ENCODE data around the gene PALM3. TPM values are rescaled to one million over a fixed set of nuclear protein-coding genes. Genes with fewer than 3 reads are reported as not detected.

PALM3 gene
- total RNA-seq, 1 experiment from 2014 or later, result 3.3 TPM

DNA sequence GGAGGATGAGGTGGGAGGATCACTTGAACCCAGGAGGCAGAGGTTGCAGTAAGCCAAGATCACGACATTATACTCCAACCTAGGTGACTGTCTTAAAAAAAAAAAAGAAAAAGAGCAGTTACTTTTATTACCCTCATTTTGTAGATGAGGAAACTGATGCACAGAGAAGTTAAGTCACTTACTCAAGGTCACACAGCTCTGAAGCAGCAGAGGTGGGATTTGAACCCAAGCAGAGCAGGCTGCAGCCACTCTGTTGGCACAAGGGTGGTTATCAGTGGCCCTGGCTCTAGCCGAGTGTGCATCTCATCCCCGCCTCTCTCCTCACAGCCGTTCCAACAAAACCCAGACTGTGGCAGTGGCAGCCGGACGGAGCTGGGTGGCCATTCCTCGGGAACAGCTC is 22.7 kb downstream of the PALM3 start:
- RAD21 ChIA-PET (ENCODE audit: low non-redundant PET in 1 of 2, low total read pairs in 2 of 2, uncharacterized antibody in 2 of 2, unreplicated experiment in 2 of 2), result no interaction called here
- no peaks in the 10 kb centered on the region for H3K79me2 ChIP-seq (ENCODE audit: insufficient read depth, low read length)
- POLR2A ChIA-PET, result no interaction called here
- H3K27ac ChIP-seq (ENCODE audit: low read depth, low read length), result no peak overlapping the region
- H3K9ac ChIP-seq (ENCODE audit: low read length), result no peak overlapping the region
- peaks cover 2 to 3% of the 10 kb centered on the region in 2 experiments; a peak in 1 of 4 replicates for H3K36me3 ChIP-seq (ENCODE audit: control insufficient read depth in 1 of 2, insufficient read depth in 2 of 2, low read length in 2 of 2)
- H3K27me3 ChIP-seq (ENCODE audit: insufficient read depth, low read length), result no peaks in the 10 kb centered on the region
- H3K4me1 ChIP-seq (ENCODE audit: control insufficient read depth in 1 of 2, insufficient read depth in 2 of 2, low read length in 2 of 2), result peaks cover 0 to 7% of the 10 kb centered on the region in 2 experiments; a peak in 2 of 4 replicates
- no peak overlapping the region for H2AFZ ChIP-seq (ENCODE audit: low read depth, low read length, poor library complexity, severe bottlenecking)
- H4K20me1 ChIP-seq (ENCODE audit: insufficient read depth), result no peaks in the 10 kb centered on the region
- CTCF ChIA-PET, result interaction anchor here (0.6 kb wide), 1 partner anchor 147 kb away, joined by 3 read pairs; no protein-coding TSS in a partner anchor
- H3K9me3 ChIP-seq (ENCODE audit: control insufficient read depth in 1 of 2, insufficient read depth in 1 of 2, low read depth in 1 of 2, low read length in 2 of 2), result no peaks in the 10 kb centered on the region
- ATAC-seq (no peak), DNase-seq (ENCODE audit: low read depth, low spot score) (no peak)
- intact Hi-C loops (cut with micrococcal nuclease), result no loop called here
- H3K4me3 ChIP-seq (replicated peaks in 1 of 2; ENCODE audit: low read depth in 1 of 2, low read length in 2 of 2), result no peak overlapping the region
- H3K4me2 ChIP-seq (ENCODE audit: low read length), result no peak overlapping the region
- BruUV-seq (replicated peaks), result no TSS peak
- no peaks in the 10 kb centered on the region for H3K9me2 ChIP-seq (ENCODE audit: insufficient read depth)
- no peak for TF ChIP-seq FOSL1 (IDR thresholded peaks at IDR 0.05; ENCODE audit: low read depth)
- TF ChIP-seq YY1 (IDR thresholded peaks at IDR 0.05; ENCODE audit: extremely low read depth, insufficient replicate concordance, low read depth, low read length), result no peak
- TF ChIP-seq SIN3A (IDR thresholded peaks at IDR 0.05; ENCODE audit: low read depth), result no peak
- no peak for TF ChIP-seq SP1 (IDR thresholded peaks at IDR 0.05; ENCODE audit: low read depth)
- no peak for TF ChIP-seq POLR2A (IDR thresholded peaks at IDR 0.05; ENCODE audit: borderline replicate concordance, extremely low read depth, insufficient read depth, insufficient read length)
- TF ChIP-seq RAD21 (IDR thresholded peaks at IDR 0.05; ENCODE audit: low read depth), result no peak
- TF ChIP-seq, protein P1, sequence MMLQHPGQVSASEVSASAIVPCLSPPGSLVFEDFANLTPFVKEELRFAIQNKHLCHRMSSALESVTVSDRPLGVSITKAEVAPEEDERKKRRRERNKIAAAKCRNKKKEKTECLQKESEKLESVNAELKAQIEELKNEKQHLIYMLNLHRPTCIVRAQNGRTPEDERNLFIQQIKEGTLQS (IDR thresholded peaks at IDR 0.05), result no peak
- no peak for TF ChIP-seq CBX3 (IDR thresholded peaks at IDR 0.05; ENCODE audit: low read depth)
- no peak for TF ChIP-seq SRF (IDR thresholded peaks at IDR 0.05; ENCODE audit: low read depth)
- TF ChIP-seq, protein P2, sequence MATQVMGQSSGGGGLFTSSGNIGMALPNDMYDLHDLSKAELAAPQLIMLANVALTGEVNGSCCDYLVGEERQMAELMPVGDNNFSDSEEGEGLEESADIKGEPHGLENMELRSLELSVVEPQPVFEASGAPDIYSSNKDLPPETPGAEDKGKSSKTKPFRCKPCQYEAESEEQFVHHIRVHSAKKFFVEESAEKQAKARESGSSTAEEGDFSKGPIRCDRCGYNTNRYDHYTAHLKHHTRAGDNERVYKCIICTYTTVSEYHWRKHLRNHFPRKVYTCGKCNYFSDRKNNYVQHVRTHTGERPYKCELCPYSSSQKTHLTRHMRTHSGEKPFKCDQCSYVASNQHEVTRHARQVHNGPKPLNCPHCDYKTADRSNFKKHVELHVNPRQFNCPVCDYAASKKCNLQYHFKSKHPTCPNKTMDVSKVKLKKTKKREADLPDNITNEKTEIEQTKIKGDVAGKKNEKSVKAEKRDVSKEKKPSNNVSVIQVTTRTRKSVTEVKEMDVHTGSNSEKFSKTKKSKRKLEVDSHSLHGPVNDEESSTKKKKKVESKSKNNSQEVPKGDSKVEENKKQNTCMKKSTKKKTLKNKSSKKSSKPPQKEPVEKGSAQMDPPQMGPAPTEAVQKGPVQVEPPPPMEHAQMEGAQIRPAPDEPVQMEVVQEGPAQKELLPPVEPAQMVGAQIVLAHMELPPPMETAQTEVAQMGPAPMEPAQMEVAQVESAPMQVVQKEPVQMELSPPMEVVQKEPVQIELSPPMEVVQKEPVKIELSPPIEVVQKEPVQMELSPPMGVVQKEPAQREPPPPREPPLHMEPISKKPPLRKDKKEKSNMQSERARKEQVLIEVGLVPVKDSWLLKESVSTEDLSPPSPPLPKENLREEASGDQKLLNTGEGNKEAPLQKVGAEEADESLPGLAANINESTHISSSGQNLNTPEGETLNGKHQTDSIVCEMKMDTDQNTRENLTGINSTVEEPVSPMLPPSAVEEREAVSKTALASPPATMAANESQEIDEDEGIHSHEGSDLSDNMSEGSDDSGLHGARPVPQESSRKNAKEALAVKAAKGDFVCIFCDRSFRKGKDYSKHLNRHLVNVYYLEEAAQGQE (IDR thresholded peaks at IDR 0.05; ENCODE audit: low read depth), result no peak
- TF ChIP-seq, protein P3, sequence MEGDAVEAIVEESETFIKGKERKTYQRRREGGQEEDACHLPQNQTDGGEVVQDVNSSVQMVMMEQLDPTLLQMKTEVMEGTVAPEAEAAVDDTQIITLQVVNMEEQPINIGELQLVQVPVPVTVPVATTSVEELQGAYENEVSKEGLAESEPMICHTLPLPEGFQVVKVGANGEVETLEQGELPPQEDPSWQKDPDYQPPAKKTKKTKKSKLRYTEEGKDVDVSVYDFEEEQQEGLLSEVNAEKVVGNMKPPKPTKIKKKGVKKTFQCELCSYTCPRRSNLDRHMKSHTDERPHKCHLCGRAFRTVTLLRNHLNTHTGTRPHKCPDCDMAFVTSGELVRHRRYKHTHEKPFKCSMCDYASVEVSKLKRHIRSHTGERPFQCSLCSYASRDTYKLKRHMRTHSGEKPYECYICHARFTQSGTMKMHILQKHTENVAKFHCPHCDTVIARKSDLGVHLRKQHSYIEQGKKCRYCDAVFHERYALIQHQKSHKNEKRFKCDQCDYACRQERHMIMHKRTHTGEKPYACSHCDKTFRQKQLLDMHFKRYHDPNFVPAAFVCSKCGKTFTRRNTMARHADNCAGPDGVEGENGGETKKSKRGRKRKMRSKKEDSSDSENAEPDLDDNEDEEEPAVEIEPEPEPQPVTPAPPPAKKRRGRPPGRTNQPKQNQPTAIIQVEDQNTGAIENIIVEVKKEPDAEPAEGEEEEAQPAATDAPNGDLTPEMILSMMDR (IDR thresholded peaks at IDR 0.05 in 2 of 3, conservative IDR thresholded peaks at IDR 0.05 in 1 of 3; ENCODE audit: borderline replicate concordance in 1 of 3, insufficient read depth in 1 of 3, low read depth in 2 of 3, low read length in 2 of 3), result no peak
- TF ChIP-seq EGR1 (IDR thresholded peaks at IDR 0.05; ENCODE audit: low read depth), result no peak
- TF ChIP-seq CEBPB (IDR thresholded peaks at IDR 0.05; ENCODE audit: low read depth), result no peak
- no peak for TF ChIP-seq ELF1 (IDR thresholded peaks at IDR 0.05; ENCODE audit: borderline replicate concordance, low read depth)
- no peak for TF ChIP-seq EZH2 (IDR thresholded peaks at IDR 0.05)
- TF ChIP-seq, protein P4, sequence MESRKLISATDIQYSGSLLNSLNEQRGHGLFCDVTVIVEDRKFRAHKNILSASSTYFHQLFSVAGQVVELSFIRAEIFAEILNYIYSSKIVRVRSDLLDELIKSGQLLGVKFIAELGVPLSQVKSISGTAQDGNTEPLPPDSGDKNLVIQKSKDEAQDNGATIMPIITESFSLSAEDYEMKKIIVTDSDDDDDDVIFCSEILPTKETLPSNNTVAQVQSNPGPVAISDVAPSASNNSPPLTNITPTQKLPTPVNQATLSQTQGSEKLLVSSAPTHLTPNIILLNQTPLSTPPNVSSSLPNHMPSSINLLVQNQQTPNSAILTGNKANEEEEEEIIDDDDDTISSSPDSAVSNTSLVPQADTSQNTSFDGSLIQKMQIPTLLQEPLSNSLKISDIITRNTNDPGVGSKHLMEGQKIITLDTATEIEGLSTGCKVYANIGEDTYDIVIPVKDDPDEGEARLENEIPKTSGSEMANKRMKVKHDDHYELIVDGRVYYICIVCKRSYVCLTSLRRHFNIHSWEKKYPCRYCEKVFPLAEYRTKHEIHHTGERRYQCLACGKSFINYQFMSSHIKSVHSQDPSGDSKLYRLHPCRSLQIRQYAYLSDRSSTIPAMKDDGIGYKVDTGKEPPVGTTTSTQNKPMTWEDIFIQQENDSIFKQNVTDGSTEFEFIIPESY (IDR thresholded peaks at IDR 0.05; ENCODE audit: extremely low read depth, insufficient replicate concordance, low read length), result no peak
- TF ChIP-seq, protein P5, sequence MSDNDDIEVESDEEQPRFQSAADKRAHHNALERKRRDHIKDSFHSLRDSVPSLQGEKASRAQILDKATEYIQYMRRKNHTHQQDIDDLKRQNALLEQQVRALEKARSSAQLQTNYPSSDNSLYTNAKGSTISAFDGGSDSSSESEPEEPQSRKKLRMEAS (IDR thresholded peaks at IDR 0.05), result no peak

All from HCT116 (cell line).